HG03045 (cell line): Measurements from ENCODE around the gene MYO5A.
"Not testable (repeated sequence)": the region's sequence is repeated elsewhere in the genome, so short reads cannot be mapped to it uniquely, and the experiment has no call there.

Experiments
- ATAC-seq: cut with Tn5 transposase; IDR thresholded peaks from one replicate; pipeline ENCODE4 v1.9.1; 2021; ENCODE audit warnings: mild to moderate bottlenecking, moderate library complexity; ENCODE audit not compliant: unreplicated experiment

Gene MYO5A

GRCh38 chr15:52466134-52466701, 62.5 kb downstream of the MYO5A start:
- peak; percentile 94 for ATAC-seq

GRCh38 chr15:52464478-52464877, 64.2 kb downstream of the MYO5A start:
- peak; percentile 48 for ATAC-seq

GRCh38 chr15:52464040-52464439, 64.6 kb downstream of the MYO5A start:
- ATAC-seq = no peak

GRCh38 chr15:52463638-52464037, 65.0 kb downstream of the MYO5A start:
- ATAC-seq = no peak

- no peak for ATAC-seq
Observed at GRCh38 chr15:52462806-52463360, 65.8 kb downstream of the MYO5A start.

- not testable (repeated sequence) for ATAC-seq
Observed at GRCh38 chr15:52459701-52460100, 69.0 kb downstream of the MYO5A start.

GRCh38 chr15:52459265-52459664, 69.4 kb downstream of the MYO5A start:
- ATAC-seq = not testable (repeated sequence)

GRCh38 chr15:52448011-52448890, 80.4 kb downstream of the MYO5A start:
- no peak for ATAC-seq

GRCh38 chr15:52445954-52446353, 82.7 kb downstream of the MYO5A start:
- no peak for ATAC-seq

- ATAC-seq = no peak
Observed at GRCh38 chr15:52445553-52445952, 83.1 kb downstream of the MYO5A start.

- not testable (repeated sequence) for ATAC-seq
Observed at GRCh38 chr15:52443205-52443604, 85.5 kb downstream of the MYO5A start.

GRCh38 chr15:52441841-52442240, 86.8 kb downstream of the MYO5A start:
- ATAC-seq = no peak

- no peak for ATAC-seq
Observed at GRCh38 chr15:52440946-52441345, 87.7 kb downstream of the MYO5A start.

GRCh38 chr15:52440414-52440813, 88.3 kb downstream of the MYO5A start:
- ATAC-seq = no peak

- no peak for ATAC-seq
Observed at GRCh38 chr15:52439470-52439869, 89.2 kb downstream of the MYO5A start.

GRCh38 chr15:52439042-52439441, 89.6 kb downstream of the MYO5A start:
- not testable (repeated sequence) for ATAC-seq

GRCh38 chr15:52438047-52438446, 90.6 kb downstream of the MYO5A start:
- no peak for ATAC-seq

GRCh38 chr15:52437646-52438045, 91.0 kb downstream of the MYO5A start:
- no peak for ATAC-seq

- no peak for ATAC-seq
Observed at GRCh38 chr15:52436981-52437380, 91.7 kb downstream of the MYO5A start.

GRCh38 chr15:52434885-52435284, 93.8 kb downstream of the MYO5A start:
- no peak for ATAC-seq

- no peak for ATAC-seq
Observed at GRCh38 chr15:52428297-52428696, 100.4 kb downstream of the MYO5A start.

GRCh38 chr15:52427804-52428203, 100.9 kb downstream of the MYO5A start:
- no peak for ATAC-seq
